Subcutaneous abdominal adipose tissue (tissue), 5 donors: ENCODE data around the gene PHF24.
"Not testable (repeated sequence)": the region's sequence is repeated elsewhere in the genome, so short reads cannot be mapped to it uniquely, and the experiment has no call there.

ENCODE experiments used
- H3K27ac ChIP-seq: one replicate; pipeline ENCODE4 v1.7.0; 2013; ENCODE audit warnings: low read depth, mild to moderate bottlenecking, inconsistent platforms, low read length, moderate library complexity
- H3K27me3 ChIP-seq, 5 donors: one replicate each; pipeline ENCODE4 v1.7.0; 2013; ENCODE audit warnings: low read length in 5 of 5, inconsistent platforms in 1 of 5; ENCODE audit not compliant: control insufficient read depth in 5 of 5, insufficient read depth in 4 of 5
- H3K36me3 ChIP-seq, 5 donors: one replicate each; pipeline ENCODE4 v1.7.0; 2013; ENCODE audit warnings: low read length in 5 of 5; ENCODE audit not compliant: control insufficient read depth in 5 of 5, insufficient read depth in 5 of 5
- H3K4me1 ChIP-seq, 5 donors: one replicate each; pipeline ENCODE4 v1.7.0; 2013; ENCODE audit warnings: low read length in 5 of 5, mild to moderate bottlenecking in 3 of 5, moderate library complexity in 1 of 5; ENCODE audit not compliant: control insufficient read depth in 5 of 5, insufficient read depth in 5 of 5
- H3K4me3 ChIP-seq, 5 donors: one replicate each; pipeline ENCODE4 v1.7.0; 2013; ENCODE audit warnings: low read length in 5 of 5, low read depth in 1 of 5
- H3K9ac ChIP-seq, 5 donors: one replicate each; pipeline ENCODE4 v1.7.0; 2013; ENCODE audit warnings: low read length in 5 of 5, mild to moderate bottlenecking in 4 of 5, moderate library complexity in 3 of 5
- H3K9me3 ChIP-seq, 5 donors: one replicate each; pipeline ENCODE4 v1.7.0; 2013; ENCODE audit warnings: low read length in 5 of 5; ENCODE audit not compliant: control insufficient read depth in 5 of 5
- donor health status: healthy.
- donor health status: healthy.
- donor health status: healthy.
- donor health status: healthy.
- donor health status: healthy.

Gene PHF24

DNA sequence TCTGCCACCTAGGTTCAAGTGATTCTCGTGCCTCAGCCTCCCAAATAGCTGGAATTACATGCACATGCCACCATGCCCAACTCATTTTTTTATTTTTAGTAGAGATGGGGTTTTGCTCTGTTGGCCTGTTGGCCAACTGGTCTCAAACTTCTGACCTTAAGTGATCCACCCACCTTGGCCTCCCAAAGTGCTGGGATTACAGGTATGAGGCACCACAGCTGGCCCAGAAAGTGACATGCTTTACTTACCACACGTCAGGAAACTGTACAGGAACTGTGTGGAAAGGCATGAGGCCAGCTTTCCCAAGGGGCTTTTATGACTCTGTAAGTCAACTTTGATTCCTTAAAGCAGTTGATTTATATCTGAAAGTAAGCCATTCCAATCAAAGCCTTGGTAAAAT lies 56.4 kb downstream of the PHF24 start:
- Histone ChIP-seq H3K27ac (no peak overlapping the region), H3K36me3 (peaks cover 17 to 45% (median 36%) of the 10 kb centered on the region in 5 donors), H3K27me3 (no peaks in the 10 kb centered on the region), H3K4me3 (no peak overlapping the region), H3K9me3 (peaks cover 0 to 10% (median 8%) of the 10 kb centered on the region in 5 donors), H3K4me1 (no peaks in the 10 kb centered on the region), H3K9ac (no peak overlapping the region)

DNA sequence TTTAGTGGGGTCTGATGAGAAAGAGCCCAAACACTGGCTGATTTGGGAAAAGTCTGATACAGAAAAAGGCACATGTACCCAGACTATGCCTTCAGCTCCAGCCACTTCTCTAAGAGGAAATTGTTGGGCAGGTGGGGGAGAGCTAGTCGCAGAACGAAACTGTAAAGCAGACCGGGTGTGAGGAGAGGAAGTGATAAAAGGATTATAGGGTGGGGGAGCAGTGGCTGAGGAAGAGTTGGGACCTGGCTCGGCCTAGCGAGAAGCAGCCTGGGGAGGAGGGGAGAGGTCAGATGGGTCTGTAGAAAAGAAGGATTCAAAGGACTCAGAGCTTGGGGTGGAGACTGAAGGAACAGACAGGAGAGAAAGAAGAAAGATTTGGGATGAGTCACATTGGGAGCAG lies 65.4 kb downstream of the PHF24 start:
- H3K27me3 ChIP-seq, H3K9ac ChIP-seq, H3K4me1 ChIP-seq, H3K4me3 ChIP-seq, H3K9me3 ChIP-seq, H3K27ac ChIP-seq: not testable (repeated sequence)
- peaks cover 4 to 29% (median 18%) of the 10 kb centered on the region in 5 donors for H3K36me3 ChIP-seq

DNA sequence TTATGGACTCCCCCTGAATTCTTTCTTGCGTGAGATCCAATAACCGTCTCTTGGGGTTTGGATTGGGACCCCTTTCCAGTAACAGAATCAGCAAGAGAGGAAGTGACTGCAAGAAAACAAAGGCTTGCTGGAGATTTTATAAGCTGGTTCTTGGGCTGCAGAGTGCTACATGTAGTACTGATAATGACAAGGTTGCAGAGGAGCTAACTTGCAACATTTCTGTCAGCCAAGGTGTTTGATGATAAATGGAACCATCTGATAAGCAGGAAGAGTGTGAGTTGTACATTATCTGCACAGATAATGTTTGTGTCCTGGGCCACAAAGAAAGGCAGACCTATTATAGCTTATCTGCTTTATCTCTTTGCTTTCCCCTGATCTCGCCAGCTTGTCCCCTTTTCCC lies 68.6 kb downstream of the PHF24 start:
- Histone ChIP-seq H3K27me3 (no peaks in the 10 kb centered on the region), H3K36me3 (peaks cover 0 to 27% (median 14%) of the 10 kb centered on the region in 5 donors)

DNA sequence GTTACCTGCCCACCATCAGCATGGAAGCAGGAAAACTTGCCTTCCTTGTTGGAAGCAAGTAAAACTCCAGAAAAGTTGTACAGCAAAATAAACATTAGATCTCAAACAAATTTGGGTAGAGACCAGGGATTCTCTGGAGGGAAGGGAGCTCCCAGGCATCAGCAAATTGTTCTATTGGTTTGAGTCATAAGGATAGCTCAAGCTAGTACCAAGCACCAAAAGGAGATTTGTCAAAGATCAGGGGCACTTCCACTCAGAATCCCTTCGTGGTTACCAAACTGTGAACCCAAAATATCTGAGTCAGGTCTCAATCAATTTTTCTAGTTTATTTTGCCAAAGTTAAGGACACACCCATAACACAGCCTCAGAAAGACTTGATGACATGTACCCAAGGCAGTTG lies 69.3 kb downstream of the PHF24 start:
- Histone ChIP-seq H3K36me3 (peaks cover 0 to 24% (median 7%) of the 10 kb centered on the region in 5 donors), H3K27ac (no peak overlapping the region), H3K27me3 (no peaks in the 10 kb centered on the region), H3K4me3 (no peak overlapping the region), H3K9me3 (no peaks in the 10 kb centered on the region), H3K9ac (no peak overlapping the region), H3K4me1 (no peaks in the 10 kb centered on the region)

More for the DNA sequence above, 68.6 kb downstream of the PHF24 start:
- no peak overlapping the region for H3K27ac ChIP-seq
- no peaks in the 10 kb centered on the region for H3K4me1 ChIP-seq
- no peaks in the 10 kb centered on the region for H3K9me3 ChIP-seq
- H3K4me3 ChIP-seq = no peak overlapping the region
- no peak overlapping the region for H3K9ac ChIP-seq

DNA sequence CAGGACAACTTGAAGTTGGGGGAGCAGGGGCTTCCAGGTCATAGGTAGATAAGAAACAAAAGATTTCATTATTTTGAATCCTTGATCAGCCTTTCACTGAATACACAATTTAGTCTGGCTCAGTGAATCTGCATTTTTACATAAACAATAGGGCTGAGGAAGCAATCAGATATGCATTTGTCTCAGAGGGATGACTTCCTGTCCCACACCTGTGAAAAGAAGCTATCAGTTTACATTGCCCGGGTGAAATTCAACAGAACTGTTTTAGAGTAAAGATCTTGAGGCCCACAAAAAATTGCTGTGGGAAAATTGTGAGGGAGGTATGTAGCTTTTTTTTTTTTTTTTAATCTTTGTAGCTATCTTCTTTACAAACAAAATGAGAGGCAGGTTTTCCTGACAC lies 69.8 kb downstream of the PHF24 start:
- Histone ChIP-seq H3K27me3 (no peaks in the 10 kb centered on the region), H3K9me3 (no peaks in the 10 kb centered on the region), H3K27ac (no peak overlapping the region), H3K4me1 (no peaks in the 10 kb centered on the region), H3K4me3 (no peak overlapping the region), H3K9ac (no peak overlapping the region), H3K36me3 (peaks cover 2 to 24% (median 7%) of the 10 kb centered on the region in 5 donors)

DNA sequence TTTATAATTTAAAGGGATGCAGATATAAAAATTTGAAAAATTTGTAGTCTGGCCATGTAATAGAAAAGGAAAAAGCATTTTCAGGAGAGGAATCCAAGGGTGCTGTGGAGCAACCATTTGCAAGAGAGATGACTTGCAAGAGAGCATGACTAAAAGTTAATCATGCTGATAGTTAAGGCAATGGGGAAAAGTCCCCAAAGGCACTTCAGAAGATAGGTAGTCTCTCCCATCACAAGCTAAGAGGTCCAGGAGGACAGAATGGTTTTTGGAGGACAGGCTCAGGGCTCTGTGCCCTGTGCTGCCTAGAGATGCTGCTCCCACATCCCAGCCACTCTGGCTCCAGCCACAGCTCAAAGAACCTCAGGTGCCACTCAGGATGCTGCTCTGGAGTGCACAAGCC lies 70.3 kb downstream of the PHF24 start:
- no peaks in the 10 kb centered on the region for H3K27me3 ChIP-seq
- H3K36me3 ChIP-seq = peaks cover 3 to 28% (median 7%) of the 10 kb centered on the region in 5 donors
- no peaks in the 10 kb centered on the region for H3K9me3 ChIP-seq
- no peaks in the 10 kb centered on the region for H3K4me1 ChIP-seq
- no peak overlapping the region for H3K4me3 ChIP-seq
- no peak overlapping the region for H3K27ac ChIP-seq
- no peak overlapping the region for H3K9ac ChIP-seq

DNA sequence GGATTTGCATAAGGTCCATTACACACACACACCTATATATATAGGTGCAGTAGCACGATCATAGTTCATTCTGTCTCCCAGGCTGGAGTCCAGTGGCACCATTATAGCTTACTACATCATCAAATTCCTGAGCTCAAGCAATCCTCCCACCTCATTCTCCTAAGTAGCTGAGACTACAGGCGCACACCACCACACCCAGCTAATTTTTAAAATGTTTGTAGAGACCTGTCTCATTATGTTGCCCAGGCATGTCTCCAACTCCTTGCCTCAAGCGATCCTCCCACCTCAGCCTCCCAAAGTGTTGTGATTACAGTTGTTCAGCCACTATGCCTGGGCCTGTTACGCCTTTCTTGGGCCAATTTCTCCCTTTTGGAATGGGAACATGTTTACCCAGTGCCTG lies 71.2 kb downstream of the PHF24 start:
- H3K27ac ChIP-seq = no peak overlapping the region

DNA sequence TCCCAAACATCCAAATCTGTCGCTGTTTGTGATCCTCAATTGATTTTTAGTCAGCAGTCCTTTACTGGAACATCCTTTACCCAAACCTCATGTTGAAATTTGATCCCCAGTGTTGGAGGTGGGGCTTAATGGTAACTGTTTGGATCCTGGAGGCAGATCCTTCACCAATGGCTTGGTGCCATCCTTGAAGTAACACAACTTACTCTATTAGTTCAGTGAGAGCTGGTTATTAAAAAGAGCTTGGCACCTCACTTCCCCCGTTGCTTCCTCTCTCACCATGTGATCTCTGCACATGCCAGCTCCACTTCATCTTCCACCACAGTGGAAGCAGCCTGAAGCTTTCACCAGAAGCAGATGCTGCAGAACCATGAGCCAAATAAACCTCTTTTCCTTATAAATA lies 71.8 kb downstream of the PHF24 start:
- Histone ChIP-seq H3K9me3 (no peaks in the 10 kb centered on the region), H3K4me3 (no peak overlapping the region), H3K27me3 (no peaks in the 10 kb centered on the region), H3K36me3 (peaks cover 0 to 23% (median 7%) of the 10 kb centered on the region in 5 donors), H3K27ac (no peak overlapping the region), H3K4me1 (no peaks in the 10 kb centered on the region), H3K9ac (no peak overlapping the region)

More for the DNA sequence above, 71.2 kb downstream of the PHF24 start:
- Histone ChIP-seq H3K4me3 (no peak overlapping the region), H3K9me3 (no peaks in the 10 kb centered on the region), H3K36me3 (peaks cover 0 to 26% (median 7%) of the 10 kb centered on the region in 5 donors), H3K4me1 (no peaks in the 10 kb centered on the region), H3K27me3 (no peaks in the 10 kb centered on the region), H3K9ac (no peak overlapping the region)
